K562 (cell line): Measurements from ENCODE around the gene STS. TPM values are rescaled to one million over a fixed set of nuclear protein-coding genes. Genes with fewer than 3 reads are reported as not detected.
A peak's percentile ranks its signal among the peaks of the same experiment; 100 is the strongest.

Experiments used
- BHLHE40 ChIP-seq: IDR thresholded peaks from 2 replicates; pipeline ENCODE4 v1.6.1; 2011; ENCODE audit warnings: low read length, improper control_type of control experiment
- HDGF ChIP-seq: fragments of 450-650 bp; IDR thresholded peaks from 2 replicates; pipeline ENCODE4 v1.6.1; 2016
- NR2C2 ChIP-seq, 2 experiments: fragments of 200-800 bp in 1 of 2; sonication (Bioruptor generic) in 1 of 2; sonication (generic) in 1 of 2; formaldehyde crosslinking in 1 of 2; IDR thresholded peaks; 2 replicates each; pipeline versions ENCODE4 v1.6.1 to v1.8.0; 2016 to 2022; ENCODE audit warnings: mild to moderate bottlenecking in 1 of 2, missing compliant biosample characterization in 1 of 2, missing genetic modification characterization in 1 of 2, missing genetic modification reagents in 1 of 2
- polyA plus RNA-seq, 8 experiments: library from polyadenylated mRNA; depleted of rRNA in 4 of 8; stranded (reverse) in 5 of 8; unstranded in 3 of 8; fragments of >200 nt; fragmentation: Nextera tagmentation in 2 of 8; fragmentation: Illumina TruSeq in 1 of 8; extraction: Ambion mirVana in 2 of 8; extraction: Trizol in 1 of 8; gene quantifications; 2 replicates each; pipeline versions ENCODE4 v1.2.1 to v1.2.3, GENCODE V29; 2011 to 2014; ENCODE audit warnings: inconsistent platforms in 1 of 8, missing spikeins in 1 of 8
- total RNA-seq, 7 experiments: library from RNA; depleted of rRNA in 6 of 7; stranded (reverse); fragments of >200 nt in 6 of 7; fragmentation: Illumina TruSeq in 2 of 7; extraction: Trizol in 2 of 7; gene quantifications; 2 replicates each; pipeline versions ENCODE4 v1.2.1 to v1.2.3, GENCODE V29; 2011 to 2021; ENCODE audit warnings: low replicate concordance in 1 of 7
- TF ChIP-seq, protein P1 (sequence below): fragments of 450-650 bp; IDR thresholded peaks from 2 replicates; pipeline ENCODE4 v1.6.1; 2016; ENCODE audit warnings: mild to moderate bottlenecking, moderate library complexity
- TF ChIP-seq, protein P2 (sequence below): fragments of 450-650 bp; IDR thresholded peaks from 2 replicates; pipeline ENCODE4 v1.6.1; 2016; ENCODE audit warnings: antibody characterized with exemption
- TF ChIP-seq, protein P3 (sequence below), 2 experiments: IDR thresholded peaks; 2 replicates each; pipeline ENCODE4 v1.6.1; 2011; ENCODE audit warnings: borderline replicate concordance in 1 of 2, control low read depth in 1 of 2, low read depth in 1 of 2, low read length in 1 of 2, mild to moderate bottlenecking in 1 of 2, mixed read lengths in 1 of 2, moderate library complexity in 1 of 2; ENCODE audit not compliant: insufficient read depth in 1 of 2, insufficient read length in 1 of 2, poor library complexity in 1 of 2, severe bottlenecking in 1 of 2; ENCODE audit errors: extremely low read depth in 1 of 2

The STS gene
- total and polyA plus RNA-seq, 9 of the 15 experiments (the other 6 are each of a cell fraction or from before 2014, with no cell fraction given) = 0.14 to 1.3 (median 0.63) TPM

DNA sequence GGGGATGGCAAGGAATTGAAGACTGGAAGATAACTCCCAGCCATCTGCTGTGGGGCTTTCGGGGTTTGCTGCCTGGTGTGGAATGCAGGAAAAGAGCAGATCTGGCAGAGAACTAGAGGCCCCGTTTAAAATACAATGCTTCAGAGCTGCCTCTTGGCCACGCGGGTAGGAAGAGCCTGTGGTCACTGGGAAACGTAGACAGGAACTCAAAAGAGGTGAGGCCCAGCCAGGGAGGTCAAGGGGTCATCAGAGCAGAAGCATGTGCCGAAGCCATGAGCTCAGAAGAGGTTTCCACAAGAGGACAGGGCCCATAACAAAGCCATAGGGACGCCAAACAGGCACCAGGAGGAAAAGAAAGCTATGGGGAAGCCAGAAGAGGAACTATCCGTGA is 14.5 kb upstream of the STS start (continued):
- TF ChIP-seq, protein P1, sequence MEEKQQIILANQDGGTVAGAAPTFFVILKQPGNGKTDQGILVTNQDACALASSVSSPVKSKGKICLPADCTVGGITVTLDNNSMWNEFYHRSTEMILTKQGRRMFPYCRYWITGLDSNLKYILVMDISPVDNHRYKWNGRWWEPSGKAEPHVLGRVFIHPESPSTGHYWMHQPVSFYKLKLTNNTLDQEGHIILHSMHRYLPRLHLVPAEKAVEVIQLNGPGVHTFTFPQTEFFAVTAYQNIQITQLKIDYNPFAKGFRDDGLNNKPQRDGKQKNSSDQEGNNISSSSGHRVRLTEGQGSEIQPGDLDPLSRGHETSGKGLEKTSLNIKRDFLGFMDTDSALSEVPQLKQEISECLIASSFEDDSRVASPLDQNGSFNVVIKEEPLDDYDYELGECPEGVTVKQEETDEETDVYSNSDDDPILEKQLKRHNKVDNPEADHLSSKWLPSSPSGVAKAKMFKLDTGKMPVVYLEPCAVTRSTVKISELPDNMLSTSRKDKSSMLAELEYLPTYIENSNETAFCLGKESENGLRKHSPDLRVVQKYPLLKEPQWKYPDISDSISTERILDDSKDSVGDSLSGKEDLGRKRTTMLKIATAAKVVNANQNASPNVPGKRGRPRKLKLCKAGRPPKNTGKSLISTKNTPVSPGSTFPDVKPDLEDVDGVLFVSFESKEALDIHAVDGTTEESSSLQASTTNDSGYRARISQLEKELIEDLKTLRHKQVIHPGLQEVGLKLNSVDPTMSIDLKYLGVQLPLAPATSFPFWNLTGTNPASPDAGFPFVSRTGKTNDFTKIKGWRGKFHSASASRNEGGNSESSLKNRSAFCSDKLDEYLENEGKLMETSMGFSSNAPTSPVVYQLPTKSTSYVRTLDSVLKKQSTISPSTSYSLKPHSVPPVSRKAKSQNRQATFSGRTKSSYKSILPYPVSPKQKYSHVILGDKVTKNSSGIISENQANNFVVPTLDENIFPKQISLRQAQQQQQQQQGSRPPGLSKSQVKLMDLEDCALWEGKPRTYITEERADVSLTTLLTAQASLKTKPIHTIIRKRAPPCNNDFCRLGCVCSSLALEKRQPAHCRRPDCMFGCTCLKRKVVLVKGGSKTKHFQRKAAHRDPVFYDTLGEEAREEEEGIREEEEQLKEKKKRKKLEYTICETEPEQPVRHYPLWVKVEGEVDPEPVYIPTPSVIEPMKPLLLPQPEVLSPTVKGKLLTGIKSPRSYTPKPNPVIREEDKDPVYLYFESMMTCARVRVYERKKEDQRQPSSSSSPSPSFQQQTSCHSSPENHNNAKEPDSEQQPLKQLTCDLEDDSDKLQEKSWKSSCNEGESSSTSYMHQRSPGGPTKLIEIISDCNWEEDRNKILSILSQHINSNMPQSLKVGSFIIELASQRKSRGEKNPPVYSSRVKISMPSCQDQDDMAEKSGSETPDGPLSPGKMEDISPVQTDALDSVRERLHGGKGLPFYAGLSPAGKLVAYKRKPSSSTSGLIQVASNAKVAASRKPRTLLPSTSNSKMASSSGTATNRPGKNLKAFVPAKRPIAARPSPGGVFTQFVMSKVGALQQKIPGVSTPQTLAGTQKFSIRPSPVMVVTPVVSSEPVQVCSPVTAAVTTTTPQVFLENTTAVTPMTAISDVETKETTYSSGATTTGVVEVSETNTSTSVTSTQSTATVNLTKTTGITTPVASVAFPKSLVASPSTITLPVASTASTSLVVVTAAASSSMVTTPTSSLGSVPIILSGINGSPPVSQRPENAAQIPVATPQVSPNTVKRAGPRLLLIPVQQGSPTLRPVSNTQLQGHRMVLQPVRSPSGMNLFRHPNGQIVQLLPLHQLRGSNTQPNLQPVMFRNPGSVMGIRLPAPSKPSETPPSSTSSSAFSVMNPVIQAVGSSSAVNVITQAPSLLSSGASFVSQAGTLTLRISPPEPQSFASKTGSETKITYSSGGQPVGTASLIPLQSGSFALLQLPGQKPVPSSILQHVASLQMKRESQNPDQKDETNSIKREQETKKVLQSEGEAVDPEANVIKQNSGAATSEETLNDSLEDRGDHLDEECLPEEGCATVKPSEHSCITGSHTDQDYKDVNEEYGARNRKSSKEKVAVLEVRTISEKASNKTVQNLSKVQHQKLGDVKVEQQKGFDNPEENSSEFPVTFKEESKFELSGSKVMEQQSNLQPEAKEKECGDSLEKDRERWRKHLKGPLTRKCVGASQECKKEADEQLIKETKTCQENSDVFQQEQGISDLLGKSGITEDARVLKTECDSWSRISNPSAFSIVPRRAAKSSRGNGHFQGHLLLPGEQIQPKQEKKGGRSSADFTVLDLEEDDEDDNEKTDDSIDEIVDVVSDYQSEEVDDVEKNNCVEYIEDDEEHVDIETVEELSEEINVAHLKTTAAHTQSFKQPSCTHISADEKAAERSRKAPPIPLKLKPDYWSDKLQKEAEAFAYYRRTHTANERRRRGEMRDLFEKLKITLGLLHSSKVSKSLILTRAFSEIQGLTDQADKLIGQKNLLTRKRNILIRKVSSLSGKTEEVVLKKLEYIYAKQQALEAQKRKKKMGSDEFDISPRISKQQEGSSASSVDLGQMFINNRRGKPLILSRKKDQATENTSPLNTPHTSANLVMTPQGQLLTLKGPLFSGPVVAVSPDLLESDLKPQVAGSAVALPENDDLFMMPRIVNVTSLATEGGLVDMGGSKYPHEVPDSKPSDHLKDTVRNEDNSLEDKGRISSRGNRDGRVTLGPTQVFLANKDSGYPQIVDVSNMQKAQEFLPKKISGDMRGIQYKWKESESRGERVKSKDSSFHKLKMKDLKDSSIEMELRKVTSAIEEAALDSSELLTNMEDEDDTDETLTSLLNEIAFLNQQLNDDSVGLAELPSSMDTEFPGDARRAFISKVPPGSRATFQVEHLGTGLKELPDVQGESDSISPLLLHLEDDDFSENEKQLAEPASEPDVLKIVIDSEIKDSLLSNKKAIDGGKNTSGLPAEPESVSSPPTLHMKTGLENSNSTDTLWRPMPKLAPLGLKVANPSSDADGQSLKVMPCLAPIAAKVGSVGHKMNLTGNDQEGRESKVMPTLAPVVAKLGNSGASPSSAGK = peak; percentile 65
- TF ChIP-seq BHLHE40 (no peak), HDGF (no peak), NR2C2 (CRISPR knock-in tag; IDR thresholded peaks at IDR 0.05) (no peak), NR2C2 (tag; IDR thresholded peaks at IDR 0.05) (peak; percentile 67)
- TF ChIP-seq, protein P2, sequence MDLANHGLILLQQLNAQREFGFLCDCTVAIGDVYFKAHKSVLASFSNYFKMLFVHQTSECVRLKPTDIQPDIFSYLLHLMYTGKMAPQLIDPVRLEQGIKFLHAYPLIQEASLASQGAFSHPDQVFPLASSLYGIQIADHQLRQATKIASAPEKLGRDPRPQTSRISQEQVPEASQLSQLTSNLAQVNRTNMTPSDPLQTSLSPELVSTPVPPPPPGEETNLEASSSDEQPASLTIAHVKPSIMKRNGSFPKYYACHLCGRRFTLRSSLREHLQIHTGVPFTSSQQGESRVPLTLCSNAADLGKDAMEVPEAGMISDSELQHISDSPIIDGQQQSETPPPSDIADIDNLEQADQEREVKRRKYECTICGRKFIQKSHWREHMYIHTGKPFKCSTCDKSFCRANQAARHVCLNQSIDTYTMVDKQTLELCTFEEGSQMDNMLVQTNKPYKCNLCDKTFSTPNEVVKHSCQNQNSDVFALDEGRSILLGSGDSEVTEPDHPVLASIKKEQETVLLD = no peak
- TF ChIP-seq, protein P3, sequence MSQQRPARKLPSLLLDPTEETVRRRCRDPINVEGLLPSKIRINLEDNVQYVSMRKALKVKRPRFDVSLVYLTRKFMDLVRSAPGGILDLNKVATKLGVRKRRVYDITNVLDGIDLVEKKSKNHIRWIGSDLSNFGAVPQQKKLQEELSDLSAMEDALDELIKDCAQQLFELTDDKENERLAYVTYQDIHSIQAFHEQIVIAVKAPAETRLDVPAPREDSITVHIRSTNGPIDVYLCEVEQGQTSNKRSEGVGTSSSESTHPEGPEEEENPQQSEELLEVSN (IDR thresholded peaks at IDR 0.05; ENCODE audit: borderline replicate concordance in 1 of 2, extremely low read depth in 1 of 2, insufficient read depth in 1 of 2, insufficient read length in 1 of 2, low read depth in 1 of 2, low read length in 1 of 2, poor library complexity in 1 of 2, severe bottlenecking in 1 of 2) = peak in 1 of 2 experiments; percentile 63
